CD14-positive monocyte (primary cell): ENCODE measurements around the gene SOBP. TPM values are rescaled to one million over a fixed set of nuclear protein-coding genes. Genes with fewer than 3 reads are reported as not detected.

Experiments
- DNase-seq, 3 donors: peaks; one replicate each; pipeline ENCODE4 v3.0.0-alpha.2; 2011 to 2022
- H2AFZ ChIP-seq: 2 replicates; pipeline ENCODE4 v1.6.0; 2012; ENCODE audit warnings: mild to moderate bottlenecking, low read depth, low read length, inconsistent platforms; ENCODE audit not compliant: insufficient read depth, poor library complexity, severe bottlenecking
- H3K27ac ChIP-seq, 2 donors: 1 replicate in 1 of 2; 2 replicates in 1 of 2; pipeline ENCODE4 v1.5.1; 2012 to 2013; ENCODE audit warnings: low read length in 2 of 2, control low read depth in 1 of 2, inconsistent platforms in 1 of 2, low read depth in 1 of 2, mild to moderate bottlenecking in 1 of 2
- H3K27me3 ChIP-seq, 2 donors: one replicate each; pipeline versions ENCODE4 v1.6.0 to v1.6.1; 2011 to 2013; ENCODE audit warnings: low read length in 2 of 2; ENCODE audit not compliant: control insufficient read depth in 2 of 2, insufficient read depth in 2 of 2
- H3K36me3 ChIP-seq, 2 donors: replicated peaks in 1 of 2; 1 replicate in 1 of 2; 2 replicates in 1 of 2; pipeline versions ENCODE4 v1.5.1 to v1.6.1; 2012 to 2013; ENCODE audit warnings: low read length in 2 of 2, control low read depth in 1 of 2, inconsistent platforms in 1 of 2, mild to moderate bottlenecking in 1 of 2; ENCODE audit not compliant: insufficient read depth in 2 of 2, control insufficient read depth in 1 of 2
- H3K4me1 ChIP-seq, 2 donors: 1 replicate in 1 of 2; 2 replicates in 1 of 2; pipeline versions ENCODE4 v1.5.1 to v1.6.1; 2012 to 2013; ENCODE audit warnings: low read length in 2 of 2, control low read depth in 1 of 2, inconsistent platforms in 1 of 2, mild to moderate bottlenecking in 1 of 2, moderate library complexity in 1 of 2; ENCODE audit not compliant: insufficient read depth in 2 of 2, control insufficient read depth in 1 of 2
- H3K4me2 ChIP-seq: replicated peaks from 2 replicates; pipeline ENCODE3; 2012; ENCODE audit warnings: low read length, moderate library complexity, mild to moderate bottlenecking; ENCODE audit not compliant: poor library complexity, severe bottlenecking; ENCODE audit errors: extremely low read depth
- H3K4me3 ChIP-seq, 3 experiments: fragments of 200-600 bp in 1 of 3; sonication (generic) in 1 of 3; replicated peaks in 1 of 3; 1 replicate in 2 of 3; 2 replicates in 1 of 3; pipeline ENCODE4 v1.5.1; 2011 to 2013; ENCODE audit warnings: low read length in 3 of 3, mild to moderate bottlenecking in 3 of 3, control low read depth in 2 of 3, low read depth in 2 of 3, inconsistent platforms in 1 of 3, moderate library complexity in 1 of 3
- H3K79me2 ChIP-seq: 2 replicates; pipeline ENCODE4 v1.6.0; 2012; ENCODE audit warnings: mild to moderate bottlenecking, control low read depth, inconsistent platforms, low read length, moderate library complexity; ENCODE audit not compliant: insufficient read depth
- H3K9ac ChIP-seq: 2 replicates; pipeline ENCODE4 v1.6.0; 2017; ENCODE audit warnings: low read length, mild to moderate bottlenecking; ENCODE audit not compliant: insufficient read depth, poor library complexity, severe bottlenecking
- H3K9me3 ChIP-seq, 2 donors: replicated peaks in 1 of 2; 1 replicate in 1 of 2; 2 replicates in 1 of 2; pipeline versions ENCODE4 v1.5.1 to v1.6.1; 2012 to 2013; ENCODE audit warnings: low read length in 2 of 2, control low read depth in 1 of 2; ENCODE audit not compliant: control insufficient read depth in 1 of 2, insufficient read depth in 1 of 2
- H4K20me1 ChIP-seq: 2 replicates; pipeline ENCODE4 v1.6.0; 2012; ENCODE audit warnings: mild to moderate bottlenecking, low read length, control low read depth, moderate library complexity; ENCODE audit not compliant: insufficient read depth
- H3K27ac Mint-ChIP-seq, 7 donors: one replicate each; pipeline ENCODE4 v1.8.0; 2020; ENCODE audit warnings: mild to moderate bottlenecking in 7 of 7, mixed read lengths in 7 of 7, moderate library complexity in 6 of 7, inconsistent platforms in 2 of 7
- H3K27me3 Mint-ChIP-seq, 3 donors: one replicate each; pipeline ENCODE4 v1.8.0; 2021 to 2022; ENCODE audit warnings: low read depth in 3 of 3, mild to moderate bottlenecking in 3 of 3, mixed read lengths in 3 of 3, moderate library complexity in 3 of 3, inconsistent platforms in 1 of 3
- H3K36me3 Mint-ChIP-seq, 2 donors: one replicate each; pipeline ENCODE4 v1.8.0; 2020; ENCODE audit warnings: mixed read lengths in 2 of 2, inconsistent platforms in 1 of 2, mild to moderate bottlenecking in 1 of 2
- H3K4me1 Mint-ChIP-seq: one replicate; pipeline ENCODE4 v1.8.0; 2020; ENCODE audit warnings: mild to moderate bottlenecking, mixed read lengths
- H3K4me3 Mint-ChIP-seq, 2 donors: one replicate each; pipeline ENCODE4 v1.8.0; 2020; ENCODE audit warnings: mild to moderate bottlenecking in 2 of 2, mixed read lengths in 2 of 2, moderate library complexity in 1 of 2
- H3K9me3 Mint-ChIP-seq, 7 donors: one replicate each; pipeline ENCODE4 v1.8.0; 2020 to 2022; ENCODE audit warnings: mixed read lengths in 7 of 7, mild to moderate bottlenecking in 6 of 7, moderate library complexity in 6 of 7, inconsistent platforms in 2 of 7
- WGBS: methylation state at CpG from one replicate; pipeline ENCODE4 v1.1.5; 2013; ENCODE audit warnings: missing lambda C conversion rate; ENCODE audit not compliant: insufficient coverage; 5-methylcytosine and 5-hydroxymethylcytosine counted together
- intact Hi-C, 2 donors: fragments of 100-400 bp; cut with micrococcal nuclease; formaldehyde crosslinking; loops; one replicate each; pipeline versions ENCODE4 v1.15.0 to v1.15.1; 2023
- polyA plus RNA-seq, 3 donors: library from polyadenylated mRNA; depleted of rRNA in 1 of 3; unstranded in 2 of 3; stranded (reverse) in 1 of 3; fragments of 300-500 nt in 2 of 3; fragments of >200 nt in 1 of 3; fragmentation: Illumina TruSeq in 2 of 3; gene quantifications; 1 replicate in 2 of 3; 2 replicates in 1 of 3; pipeline ENCODE4 v1.2.3, GENCODE V29; 2012 to 2021
- TF ChIP-seq, protein P1 (sequence below): fragments of 200-600 bp; IDR thresholded peaks from one replicate; pipeline ENCODE4 v1.8.0; 2022; ENCODE audit warnings: antibody characterized with exemption, mild to moderate bottlenecking

The SOBP gene
- polyA plus RNA-seq, 3 donors = not detected

DNA sequence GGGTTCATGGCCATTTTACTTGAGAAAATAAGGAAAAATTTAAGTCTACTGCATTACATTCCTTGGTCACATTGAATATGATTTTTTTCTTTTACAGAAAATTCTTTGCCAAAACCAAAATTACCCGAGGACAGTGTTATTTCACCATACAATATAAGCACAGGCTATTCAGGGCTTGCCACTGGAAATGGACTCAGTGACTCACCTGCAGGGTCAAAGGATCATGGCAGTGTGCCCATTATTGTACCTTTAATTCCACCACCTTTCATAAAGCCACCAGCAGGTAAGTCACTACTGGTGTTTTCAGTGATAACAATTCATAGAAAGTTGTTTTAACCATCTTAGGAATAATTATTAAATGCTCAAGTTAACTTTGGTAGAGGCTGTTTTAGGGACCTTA lies 16.2 kb downstream of the SOBP start:
- H3K4me2 ChIP-seq = no peak overlapping the region
- whole genome bisulfite sequencing = no CpG with 5 or more reads among the region's 1 CpG
- no peaks in the 10 kb centered on the region for H3K79me2 ChIP-seq
- H3K27me3 Mint-ChIP-seq = peaks cover 3 to 8% (median 3%) of the 10 kb centered on the region in 3 donors
- TF ChIP-seq, protein P1, sequence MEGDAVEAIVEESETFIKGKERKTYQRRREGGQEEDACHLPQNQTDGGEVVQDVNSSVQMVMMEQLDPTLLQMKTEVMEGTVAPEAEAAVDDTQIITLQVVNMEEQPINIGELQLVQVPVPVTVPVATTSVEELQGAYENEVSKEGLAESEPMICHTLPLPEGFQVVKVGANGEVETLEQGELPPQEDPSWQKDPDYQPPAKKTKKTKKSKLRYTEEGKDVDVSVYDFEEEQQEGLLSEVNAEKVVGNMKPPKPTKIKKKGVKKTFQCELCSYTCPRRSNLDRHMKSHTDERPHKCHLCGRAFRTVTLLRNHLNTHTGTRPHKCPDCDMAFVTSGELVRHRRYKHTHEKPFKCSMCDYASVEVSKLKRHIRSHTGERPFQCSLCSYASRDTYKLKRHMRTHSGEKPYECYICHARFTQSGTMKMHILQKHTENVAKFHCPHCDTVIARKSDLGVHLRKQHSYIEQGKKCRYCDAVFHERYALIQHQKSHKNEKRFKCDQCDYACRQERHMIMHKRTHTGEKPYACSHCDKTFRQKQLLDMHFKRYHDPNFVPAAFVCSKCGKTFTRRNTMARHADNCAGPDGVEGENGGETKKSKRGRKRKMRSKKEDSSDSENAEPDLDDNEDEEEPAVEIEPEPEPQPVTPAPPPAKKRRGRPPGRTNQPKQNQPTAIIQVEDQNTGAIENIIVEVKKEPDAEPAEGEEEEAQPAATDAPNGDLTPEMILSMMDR = no peak
- peaks cover 0 to 8% of the 10 kb centered on the region in 2 donors for H3K4me1 ChIP-seq
- no peak overlapping the region for H3K27ac Mint-ChIP-seq
- H3K36me3 Mint-ChIP-seq = no peaks in the 10 kb centered on the region
- intact Hi-C loops = no loop called here
- H3K4me3 Mint-ChIP-seq = no peak overlapping the region
- no peak overlapping the region for H3K9ac ChIP-seq
- no peak overlapping the region for H3K27ac ChIP-seq
- peaks cover 0 to 3% (median 0%) of the 10 kb centered on the region in 7 donors for H3K9me3 Mint-ChIP-seq
- no peak overlapping the region for H2AFZ ChIP-seq
- H3K27me3 ChIP-seq = peaks cover 1% of the 10 kb centered on the region in 2 donors
- no peak for DNase-seq
- H3K4me1 Mint-ChIP-seq = peaks cover 11% of the 10 kb centered on the region
- no peaks in the 10 kb centered on the region for H4K20me1 ChIP-seq
- no peak overlapping the region for H3K4me3 ChIP-seq
- no peaks in the 10 kb centered on the region for H3K36me3 ChIP-seq
- no peaks in the 10 kb centered on the region for H3K9me3 ChIP-seq

DNA sequence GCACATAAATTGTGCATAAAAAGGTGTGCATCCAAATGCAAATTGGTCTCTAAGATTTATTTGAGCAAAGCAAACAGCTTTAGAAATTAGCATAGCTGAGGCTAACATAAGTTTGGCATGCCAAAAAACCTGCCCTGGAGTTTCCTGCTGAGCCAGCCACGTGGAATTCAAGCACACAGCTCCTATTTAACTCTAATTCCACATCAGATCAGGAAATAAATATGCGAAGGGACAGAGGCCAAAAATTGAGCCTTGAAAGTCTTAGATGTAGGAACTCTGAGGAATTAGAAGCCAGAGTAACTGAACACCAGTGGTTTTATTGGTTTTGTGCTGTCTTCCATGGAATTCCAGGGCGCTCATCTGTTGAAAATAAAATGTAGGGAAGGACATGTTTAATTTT lies 19.6 kb downstream of the SOBP start:
- no peaks in the 10 kb centered on the region for H4K20me1 ChIP-seq
- H3K79me2 ChIP-seq = no peaks in the 10 kb centered on the region
- peaks cover 1 to 5% (median 3%) of the 10 kb centered on the region in 3 donors for H3K27me3 Mint-ChIP-seq
- TF ChIP-seq, protein P1 = no peak
- H3K4me1 Mint-ChIP-seq = peaks cover under 1% of the 10 kb centered on the region
- H3K4me2 ChIP-seq = no peak overlapping the region
- no peaks in the 10 kb centered on the region for H3K36me3 ChIP-seq
- no peaks in the 10 kb centered on the region for H3K27me3 ChIP-seq
- no peak overlapping the region for H3K9ac ChIP-seq
- H2AFZ ChIP-seq = no peak overlapping the region
- intact Hi-C loops = no loop called here
- DNase-seq = no peak
- H3K27ac Mint-ChIP-seq = no peak overlapping the region
- H3K4me1 ChIP-seq = no peaks in the 10 kb centered on the region
- no peak overlapping the region for H3K4me3 Mint-ChIP-seq
- H3K36me3 Mint-ChIP-seq = no peaks in the 10 kb centered on the region
- no peaks in the 10 kb centered on the region for H3K9me3 ChIP-seq
- H3K4me3 ChIP-seq = no peak overlapping the region
- WGBS = no CpG with 5 or more reads among the region's 3 CpGs
- peaks cover 0 to 3% (median 0%) of the 10 kb centered on the region in 7 donors for H3K9me3 Mint-ChIP-seq
- no peak overlapping the region for H3K27ac ChIP-seq
